GM21737 (cell line): Measurements from ENCODE around the gene ITGAL.
A peak's percentile ranks its signal among the peaks of the same experiment; 100 is the strongest.
"Not testable (repeated sequence)": the region's sequence is repeated elsewhere in the genome, so short reads cannot be mapped to it uniquely, and the experiment has no call there.

Source experiments
- ATAC-seq: cut with Tn5 transposase; IDR thresholded peaks from one replicate; pipeline ENCODE4 v1.9.1; 2021; ENCODE audit warnings: mild to moderate bottlenecking, moderate library complexity; ENCODE audit not compliant: unreplicated experiment

Gene ITGAL

DNA sequence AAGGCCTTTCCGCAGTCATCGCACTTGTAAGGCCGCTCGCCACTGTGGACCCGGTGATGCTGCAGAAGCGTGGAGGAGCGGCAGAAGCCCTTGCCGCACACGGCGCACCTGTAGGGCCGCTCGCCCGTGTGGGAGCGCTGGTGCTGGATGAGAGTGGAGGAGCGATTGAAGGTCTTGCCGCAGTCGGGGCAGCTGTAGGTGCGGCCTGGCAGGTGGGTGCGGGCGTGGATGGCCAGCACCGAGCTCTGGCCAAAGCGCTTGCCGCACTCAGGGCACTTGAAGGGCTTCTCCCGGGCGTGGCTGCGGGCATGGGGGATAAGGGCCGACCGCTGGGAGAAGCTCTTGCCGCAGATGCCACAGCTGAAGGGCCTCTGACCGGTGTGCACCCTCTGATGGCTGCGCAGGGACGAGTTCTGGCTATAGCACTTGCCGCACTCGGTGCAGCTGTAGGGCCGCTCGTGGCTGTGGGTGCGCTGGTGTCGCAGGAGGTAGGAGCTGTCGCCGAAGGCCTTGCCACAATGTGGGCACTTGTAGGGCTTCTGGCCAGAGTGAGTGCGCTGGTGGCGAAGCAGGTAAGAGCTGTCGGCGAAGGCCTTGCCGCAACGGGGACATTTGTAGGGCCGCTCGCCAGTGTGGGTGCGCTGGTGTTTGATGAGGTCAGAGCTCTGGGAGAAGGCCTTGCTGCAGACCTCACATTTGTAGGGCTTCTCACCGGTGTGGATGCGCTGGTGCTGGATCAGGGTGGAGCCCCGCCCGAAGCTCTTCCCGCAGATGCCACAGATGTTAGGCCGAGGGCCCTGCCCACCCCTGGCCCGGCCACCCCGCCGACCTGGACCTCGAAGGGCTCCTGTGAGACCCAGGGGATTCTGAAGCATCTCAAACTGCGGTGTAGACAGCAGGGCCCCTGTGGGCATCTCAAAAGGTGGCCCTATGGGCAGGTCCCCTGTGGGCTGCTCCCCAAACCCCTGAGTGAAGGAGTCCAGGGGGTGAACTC is 52.3 kb downstream of the ITGAL start:
- ATAC-seq, result no peak

DNA sequence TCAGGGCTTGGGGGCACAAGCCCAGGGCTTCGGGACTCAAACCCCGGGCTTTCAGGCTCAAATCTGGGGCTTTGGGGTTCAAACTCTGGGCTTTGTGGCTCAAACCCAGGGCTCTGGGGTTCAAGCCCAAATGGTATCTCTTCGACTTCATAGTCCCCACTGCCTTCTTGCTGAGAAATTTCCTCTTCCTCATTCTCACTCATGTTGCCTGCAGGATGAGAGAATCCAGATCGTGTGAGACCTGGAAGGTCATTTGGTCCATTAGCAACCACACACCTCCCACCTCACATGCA is 53.2 kb downstream of the ITGAL start:
- no peak for ATAC-seq

DNA sequence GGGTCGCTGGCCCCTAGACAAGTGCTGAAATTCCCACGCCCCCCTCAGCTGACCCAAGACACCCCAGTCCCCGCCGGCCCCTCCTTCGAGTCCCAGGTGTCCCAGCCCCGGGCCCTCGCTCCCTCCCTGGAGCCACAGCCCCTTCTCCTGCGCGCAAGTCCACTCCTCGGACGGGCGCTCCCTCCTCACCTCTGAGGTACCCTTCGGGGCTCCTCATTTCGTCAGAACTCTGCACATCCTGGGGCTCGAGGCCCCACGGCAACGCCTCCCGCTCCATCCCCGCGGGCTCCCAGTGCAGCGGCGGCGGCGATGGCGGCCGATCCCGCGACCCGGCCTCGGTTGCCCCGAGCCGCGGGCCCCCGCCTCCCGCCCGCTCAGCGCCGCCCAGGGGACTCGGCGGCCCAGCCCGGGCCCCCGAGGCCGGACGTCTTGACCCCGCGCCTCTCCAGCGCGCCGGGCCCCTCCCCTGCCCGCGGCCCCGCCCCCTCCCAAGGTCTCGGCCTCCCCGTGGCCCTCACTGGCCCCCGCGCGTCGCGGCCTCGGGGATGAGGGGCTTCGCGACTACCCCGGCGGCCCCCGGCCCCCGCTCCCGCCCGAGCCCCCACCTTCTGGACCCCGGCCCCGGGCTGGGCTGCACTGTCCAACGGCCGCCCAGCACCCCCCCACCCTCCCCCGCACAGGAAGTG is 53.7 kb downstream of the ITGAL start, which contains the start of gene ZNF768:
ZNF768 (minus strand) TSS at position 430 of the 686 bp plus-strand sequence; CDS start at position 277, 153 bp downstream.
- peak; percentile 16 for ATAC-seq

DNA sequence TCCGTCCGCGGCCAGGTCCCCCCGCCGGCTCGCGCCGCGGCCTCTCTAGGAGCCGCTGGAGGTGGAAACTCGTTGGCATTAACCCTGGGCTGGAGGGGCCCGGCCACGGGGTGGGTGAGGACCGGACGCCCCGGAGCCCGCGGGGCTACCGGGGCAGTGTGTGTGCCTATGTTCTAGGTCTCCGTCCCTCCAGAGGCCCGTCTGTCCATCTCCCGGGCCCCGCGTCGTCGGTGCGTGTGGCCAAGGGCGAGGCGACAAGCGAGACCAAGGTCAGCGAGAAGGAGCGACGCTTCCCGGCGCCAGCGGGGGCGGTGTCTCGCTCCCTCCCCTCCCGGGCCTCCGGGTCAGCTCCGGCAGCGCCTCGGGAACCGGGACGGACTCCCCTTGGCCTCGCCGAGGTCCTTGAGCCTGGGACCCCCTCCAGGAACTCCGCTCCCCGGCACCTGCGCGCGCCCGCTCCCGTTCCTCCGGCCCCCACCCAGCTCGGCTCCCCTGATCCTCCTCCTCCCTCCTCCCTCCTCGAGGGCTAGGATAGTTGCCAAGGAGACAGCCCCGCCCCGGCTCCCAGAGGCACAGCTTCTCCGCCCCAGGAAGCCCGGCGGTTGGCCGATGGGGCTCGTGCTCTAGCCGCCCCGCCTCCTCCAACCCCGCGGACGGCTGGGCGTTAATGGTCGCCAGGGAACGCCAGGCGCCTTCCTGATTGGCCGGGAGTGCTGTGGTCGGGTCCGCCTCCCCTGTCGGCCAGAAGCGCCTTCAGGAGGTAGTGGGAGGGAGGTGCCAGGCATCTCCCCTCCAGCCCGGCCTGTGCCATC is 54.5 kb downstream of the ITGAL start:
- ATAC-seq, result peak; percentile 77

DNA sequence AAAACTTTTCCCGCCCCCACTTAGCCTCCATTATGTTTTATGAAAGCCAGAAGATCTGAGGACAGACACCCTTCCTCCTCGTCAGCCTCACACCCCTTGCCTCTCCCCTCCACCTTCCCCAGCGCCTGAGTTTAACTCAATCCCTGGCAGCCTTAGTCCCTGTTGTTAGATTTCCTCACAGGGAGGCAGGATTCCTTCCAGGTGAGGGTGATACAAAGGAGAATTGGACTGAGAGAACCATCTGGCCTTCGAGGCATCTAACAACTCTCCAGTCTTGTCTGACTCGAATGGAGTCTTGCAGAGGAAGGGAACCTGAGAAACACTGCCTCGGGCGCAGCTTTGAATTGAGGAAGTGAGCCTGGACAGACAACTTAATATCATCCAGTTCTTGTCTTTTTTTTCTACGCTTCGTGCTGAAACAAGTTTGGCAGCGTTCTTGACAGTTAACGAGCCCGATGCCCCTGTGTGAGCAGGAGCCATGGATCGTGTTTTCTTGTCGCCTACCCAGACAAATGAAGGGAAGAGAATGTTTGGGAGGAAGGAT is 55.2 kb downstream of the ITGAL start:
- ATAC-seq, result no peak

DNA sequence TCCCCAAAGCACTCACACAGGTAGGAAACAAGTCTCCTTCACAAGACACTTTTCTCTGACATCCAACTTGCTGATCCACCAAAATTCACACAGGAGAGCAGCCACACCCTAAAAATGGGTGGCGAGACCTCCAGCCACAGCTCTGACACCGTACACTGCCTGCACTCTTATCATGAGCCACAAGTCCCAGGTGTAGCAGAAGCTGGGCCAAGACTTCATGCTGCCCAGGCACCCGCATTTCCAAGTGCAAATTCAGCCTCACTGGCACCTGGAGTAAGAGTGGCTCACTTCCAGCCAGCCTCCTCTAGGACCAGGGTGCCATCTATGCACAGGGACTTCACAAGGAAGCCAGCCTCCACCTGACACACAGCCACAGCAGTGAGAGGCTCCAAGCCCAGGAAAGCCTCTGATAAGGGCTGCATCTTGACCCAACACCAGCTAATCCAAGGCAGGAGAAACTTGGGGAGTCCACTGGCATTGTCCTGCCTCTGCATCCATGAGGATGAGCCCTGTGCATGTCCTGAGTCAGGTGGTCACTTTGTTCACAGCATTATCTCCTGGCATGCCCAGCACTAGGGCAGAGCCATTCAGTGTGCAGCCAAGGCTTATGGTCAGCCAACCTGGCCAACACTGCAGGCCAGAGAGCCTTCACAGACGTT is 56.4 kb downstream of the ITGAL start:
- ATAC-seq, result no peak

DNA sequence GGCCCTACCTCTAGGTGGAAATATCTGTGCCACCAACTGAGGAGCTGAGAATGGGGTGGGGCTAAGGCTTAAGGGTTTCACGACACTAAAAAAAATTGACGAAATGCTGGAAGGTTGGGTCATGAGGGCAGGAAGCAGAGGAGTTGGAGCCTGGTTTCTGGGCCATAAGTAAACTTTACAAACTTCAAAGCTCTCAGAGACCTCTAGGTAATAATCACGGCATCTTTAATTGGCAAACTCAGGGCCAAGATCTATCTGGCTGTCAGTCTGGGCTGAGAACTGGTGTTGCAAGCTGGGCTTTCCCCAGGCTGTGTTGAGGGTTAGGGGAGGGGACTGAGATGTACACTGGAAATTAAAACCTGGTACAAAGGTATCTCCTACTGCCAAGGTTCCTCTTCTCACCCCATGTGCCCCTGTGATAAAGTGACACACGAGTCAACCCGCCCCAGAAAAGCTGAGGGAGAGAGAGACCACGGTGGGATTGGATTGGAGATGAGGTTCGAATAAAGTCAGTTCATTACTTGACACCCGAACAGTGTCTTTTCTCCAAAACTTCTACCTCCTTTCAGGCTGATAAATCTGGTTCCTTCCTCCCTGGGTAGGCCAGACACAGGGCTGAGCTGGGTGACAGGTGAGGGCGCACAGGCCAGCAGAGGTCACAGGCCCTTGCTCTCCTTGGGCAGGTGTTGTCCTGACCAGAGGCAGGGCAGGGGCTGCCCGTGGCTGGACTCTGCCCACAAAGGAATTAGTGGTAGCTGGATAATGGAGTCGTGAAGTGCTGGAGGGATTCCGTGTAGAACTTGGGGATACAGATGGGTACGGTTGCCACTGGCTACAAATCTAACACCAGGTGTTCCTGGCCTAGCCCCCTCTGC is 57.9 kb downstream of the ITGAL start:
- no peak for ATAC-seq

DNA sequence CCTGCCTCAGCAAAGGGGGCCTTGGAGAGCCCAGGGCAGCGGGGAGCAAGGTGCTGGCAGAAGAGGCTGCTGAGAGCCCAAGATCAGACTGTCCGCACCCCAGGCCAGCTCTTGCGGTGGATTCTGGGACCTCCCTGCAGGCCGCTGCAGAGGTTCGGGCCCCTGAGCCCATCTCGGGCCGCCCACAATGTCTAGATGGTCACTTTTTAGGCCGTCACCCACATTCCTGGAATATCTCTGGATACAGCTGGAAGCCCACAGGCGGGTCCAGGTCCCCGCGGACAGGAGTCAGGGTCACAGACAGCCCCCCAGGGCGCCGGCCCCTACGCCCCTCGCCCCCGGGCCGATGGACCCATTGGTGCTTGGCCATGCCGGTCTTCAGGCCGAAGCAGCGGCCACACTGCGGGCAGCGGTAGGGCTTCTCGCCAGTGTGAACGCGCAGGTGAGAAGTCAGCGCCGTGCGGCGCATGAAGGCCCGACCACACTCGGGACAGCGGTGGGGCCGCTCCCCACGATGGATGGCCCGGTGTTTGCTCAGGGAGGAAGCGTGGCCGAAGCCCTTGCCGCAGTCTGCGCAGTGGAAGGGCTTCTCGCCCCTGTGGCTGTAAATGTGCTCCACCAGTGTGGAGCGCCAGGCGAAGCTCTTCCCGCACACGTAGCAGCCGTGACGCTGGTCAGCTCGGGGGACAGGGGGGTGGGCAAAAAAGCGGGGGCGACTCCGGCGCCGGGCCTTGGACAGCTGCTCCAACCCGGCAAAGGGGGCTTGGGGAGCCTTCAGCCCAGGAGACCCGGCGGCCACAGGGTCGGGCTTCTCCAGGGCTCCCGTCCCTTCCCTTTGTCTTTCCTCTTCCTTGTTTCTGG is 60.0 kb downstream of the ITGAL start:
- ATAC-seq, result no peak

DNA sequence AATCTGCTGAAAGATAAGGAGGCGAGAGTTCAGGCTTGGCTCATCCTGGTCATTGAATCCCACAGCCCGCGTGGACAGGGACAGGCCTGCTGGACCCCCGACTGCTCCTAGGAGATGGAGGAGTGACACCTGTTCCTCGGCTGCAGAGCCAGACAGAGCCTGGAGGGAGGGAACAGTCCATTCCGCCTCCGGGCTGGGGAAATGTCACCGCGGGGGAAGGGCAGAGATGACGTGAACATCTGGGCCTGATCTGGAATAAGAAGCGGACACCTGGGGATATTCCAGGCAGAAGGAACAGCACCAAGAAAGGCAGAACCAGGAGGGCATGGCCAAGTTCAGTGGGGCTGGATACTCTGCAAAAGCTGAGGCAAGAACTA is 60.6 kb downstream of the ITGAL start:
- no peak for ATAC-seq

DNA sequence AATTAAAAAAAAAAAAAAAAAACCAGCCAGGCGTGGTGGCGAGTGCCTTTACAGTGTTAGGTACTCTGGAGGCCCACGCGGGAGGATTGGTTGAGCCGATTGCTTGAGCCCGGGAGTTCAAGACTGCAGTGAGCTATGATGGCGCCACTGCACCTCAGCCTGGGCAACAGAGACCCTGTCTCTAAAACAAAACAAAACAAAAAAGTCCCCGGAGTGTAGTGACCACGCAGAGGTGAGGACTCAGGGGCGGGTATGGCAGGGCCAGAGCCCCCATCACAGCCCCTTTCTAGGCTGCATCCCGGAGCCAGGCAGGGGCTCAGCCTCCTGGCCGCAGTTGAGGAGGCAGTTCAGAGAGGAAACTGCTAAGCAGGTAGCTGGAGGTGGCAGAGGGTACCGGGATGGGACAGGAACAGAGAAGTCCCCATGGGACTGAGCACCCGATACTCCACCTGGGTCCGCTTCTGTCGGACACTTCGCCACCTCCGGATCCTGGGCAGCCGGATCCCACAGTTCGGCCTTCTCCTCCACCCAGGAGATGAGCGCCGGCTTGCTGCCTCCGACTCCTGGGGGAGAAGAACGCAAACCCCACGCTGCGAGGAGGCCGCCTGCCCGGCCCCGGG is 61.3 kb downstream of the ITGAL start:
- ATAC-seq, result peak; percentile 21

DNA sequence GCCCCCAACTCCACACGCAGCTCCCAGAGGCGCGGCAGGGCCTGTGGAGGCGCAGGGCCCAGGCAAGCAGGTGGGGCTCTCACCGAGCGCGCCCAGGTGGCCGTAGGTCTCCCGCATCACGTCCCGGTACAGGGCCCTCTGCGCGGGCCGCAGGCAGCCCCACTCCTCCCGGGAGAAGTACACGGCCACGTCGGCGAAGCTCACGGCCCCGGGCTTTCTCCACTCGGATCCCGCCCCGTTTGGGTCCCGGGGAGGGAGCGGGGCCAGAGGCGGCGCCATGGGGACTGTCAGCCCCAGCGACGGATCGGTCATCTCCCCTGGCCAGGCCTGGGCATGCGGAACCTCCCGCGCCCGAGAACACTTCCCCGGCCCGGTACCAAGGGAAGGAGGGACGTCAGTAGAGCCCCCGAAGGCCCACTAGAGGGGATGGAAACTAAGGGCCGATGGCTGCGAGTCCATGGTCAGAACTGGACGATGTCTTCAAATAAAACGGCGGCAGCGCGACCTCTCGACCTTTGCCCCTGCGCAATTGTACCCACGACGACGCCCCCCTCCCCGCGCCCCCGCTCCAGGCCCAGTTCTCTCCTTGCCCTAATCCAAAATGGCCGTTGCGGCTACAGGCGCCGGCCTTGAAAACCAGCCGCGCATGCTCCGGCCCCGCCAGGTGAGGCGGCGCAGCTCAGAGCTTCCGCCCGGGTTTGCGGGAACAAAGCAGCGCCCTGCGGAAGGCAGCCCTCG is 62.0 kb downstream of the ITGAL start, which contains the start of gene ZNF747:
ZNF747 (minus strand) TSS at position 491 of the 738 bp plus-strand sequence; CDS start at position 312, 179 bp downstream.
- ATAC-seq, result peak; percentile 45

DNA sequence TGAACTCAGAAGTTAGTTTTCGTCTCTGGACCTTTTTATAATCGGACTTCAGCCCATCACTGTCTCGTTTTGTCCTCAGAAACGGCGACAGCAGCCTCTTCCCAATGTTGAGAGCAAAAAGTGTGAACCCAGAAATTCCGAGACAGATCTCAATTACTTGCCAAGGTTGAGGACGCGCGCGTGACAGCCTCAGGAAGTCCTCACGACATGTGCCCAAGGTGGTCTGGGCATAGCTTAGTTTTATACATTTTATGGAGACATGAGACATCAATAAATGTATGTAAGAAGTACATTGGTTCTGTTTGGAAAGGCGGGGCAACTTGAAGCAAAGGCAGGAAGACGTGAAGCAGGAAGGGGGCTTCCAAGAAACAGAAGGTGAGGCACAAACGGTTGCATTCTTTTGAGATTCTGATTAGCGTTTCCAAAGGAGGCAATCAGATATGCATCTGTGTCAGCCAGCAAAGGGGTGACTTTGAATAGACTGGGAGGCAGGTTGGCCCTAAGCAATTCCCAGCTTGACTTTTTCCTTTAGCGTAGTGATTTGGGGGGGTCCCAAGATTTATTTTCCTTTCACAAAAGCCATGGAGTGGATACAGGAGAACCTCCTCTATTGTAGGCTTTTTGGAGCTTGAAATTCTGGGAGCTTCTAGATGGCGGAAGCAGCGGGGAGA is 62.7 kb downstream of the ITGAL start:
- ATAC-seq, result peak; percentile 8

DNA sequence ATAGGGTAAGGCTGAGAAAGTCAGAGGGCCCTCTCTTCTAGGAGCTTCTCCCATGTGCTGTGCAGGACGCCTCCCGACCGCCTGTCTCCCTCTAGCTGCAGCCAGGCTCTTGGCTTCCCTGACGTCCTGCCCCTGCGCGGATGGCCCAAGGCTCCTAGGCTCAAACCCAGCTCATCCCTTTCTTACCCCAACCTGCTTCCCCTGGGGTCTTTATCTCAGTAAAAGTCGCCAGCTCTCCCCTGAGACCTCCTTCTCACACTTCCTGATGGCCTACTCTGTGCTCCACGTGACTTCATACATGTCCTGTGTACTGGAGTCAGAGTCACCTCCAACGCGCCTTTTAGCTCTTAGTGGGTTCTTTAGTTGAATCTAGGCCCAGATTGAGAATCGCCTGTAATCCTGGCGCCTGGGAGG is 63.2 kb downstream of the ITGAL start:
- peak; percentile 57 for ATAC-seq

DNA sequence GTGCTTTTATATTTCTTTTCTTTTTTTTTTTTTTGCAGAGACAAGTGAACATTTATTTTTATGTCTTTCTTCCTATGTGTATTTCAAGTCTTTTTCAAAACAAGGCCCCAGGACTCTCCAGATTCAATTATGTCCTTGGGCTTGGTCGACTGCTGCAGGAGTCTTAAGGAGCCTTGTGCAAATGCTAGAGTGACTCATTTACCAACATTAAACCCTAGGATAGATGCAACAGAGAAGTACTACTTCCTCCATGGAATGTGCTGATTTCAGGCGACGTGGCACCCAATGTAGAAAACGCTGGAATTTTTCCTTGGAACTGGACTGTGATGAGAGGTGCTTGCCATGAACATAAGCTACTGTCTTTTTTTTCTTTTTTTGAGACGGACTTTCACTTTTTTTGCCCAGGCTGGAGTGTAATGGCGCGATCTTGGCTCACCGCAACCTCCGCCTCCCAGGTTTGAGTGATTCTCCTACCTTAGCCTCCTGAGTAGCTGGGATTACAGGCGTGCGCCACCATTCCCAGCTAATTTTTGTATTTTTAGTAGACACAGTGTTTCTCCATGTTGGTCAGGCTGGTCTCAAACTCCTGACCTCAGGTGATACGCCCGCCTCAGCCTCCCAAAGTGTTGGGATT is 64.0 kb downstream of the ITGAL start:
- ATAC-seq, result not testable (repeated sequence)

DNA sequence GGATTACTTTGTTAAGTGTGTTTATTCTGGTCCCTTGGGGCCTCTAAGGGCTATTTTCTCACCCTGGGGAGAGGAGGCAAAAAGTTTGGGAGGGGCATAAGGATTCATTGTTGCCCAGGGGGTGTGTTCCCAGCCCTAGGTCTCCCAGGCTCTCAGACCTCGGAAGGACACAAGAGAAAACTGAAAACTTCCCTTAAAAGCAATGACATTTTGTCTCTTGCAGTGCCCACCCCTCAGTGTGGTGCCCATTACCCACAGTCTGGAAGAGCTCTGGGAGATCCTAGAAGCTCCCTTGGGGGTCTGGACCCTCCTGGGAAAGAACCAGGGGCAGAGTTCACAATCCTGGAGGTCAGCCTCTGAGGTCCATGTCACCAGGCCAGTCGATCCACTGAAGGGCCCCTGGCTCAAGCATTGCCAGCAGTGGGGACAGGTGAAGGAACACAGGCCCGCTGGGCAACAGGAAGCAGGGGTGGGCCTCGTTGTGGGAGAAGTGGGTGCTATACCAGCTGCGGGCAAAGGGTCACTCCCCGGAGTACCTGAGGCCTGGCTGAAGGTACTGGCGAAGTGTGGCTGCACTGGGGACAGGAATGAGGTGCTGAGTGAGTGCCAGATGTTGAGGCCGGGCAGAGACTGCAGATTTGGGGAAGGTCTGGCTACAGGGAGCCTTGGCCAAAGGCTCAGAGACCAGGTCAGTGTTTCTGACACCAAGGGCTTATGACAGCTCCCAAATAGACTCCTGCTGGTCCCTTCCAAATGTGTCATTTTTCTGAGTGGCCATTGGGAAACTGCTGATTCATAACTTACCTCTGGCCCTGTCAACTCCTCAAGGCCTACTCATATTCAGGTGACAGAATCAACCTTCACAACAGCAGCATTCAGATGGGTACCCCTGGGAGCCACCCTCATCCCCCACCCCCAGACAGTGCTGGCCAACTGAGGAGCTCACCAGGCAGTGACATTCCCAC is 66.7 kb downstream of the ITGAL start:
- ATAC-seq, result no peak
